ENCODE data around the gene TJP1. TPM values are rescaled to one million over a fixed set of nuclear protein-coding genes. Genes with fewer than 3 reads are reported as not detected.

TJP1 gene
- total and polyA plus RNA-seq, 9 of the 15 experiments (the other 6 are each of a cell fraction or from before 2014, with no cell fraction given), result 9.1 to 39.3 (median 28.0) TPM

DNA sequence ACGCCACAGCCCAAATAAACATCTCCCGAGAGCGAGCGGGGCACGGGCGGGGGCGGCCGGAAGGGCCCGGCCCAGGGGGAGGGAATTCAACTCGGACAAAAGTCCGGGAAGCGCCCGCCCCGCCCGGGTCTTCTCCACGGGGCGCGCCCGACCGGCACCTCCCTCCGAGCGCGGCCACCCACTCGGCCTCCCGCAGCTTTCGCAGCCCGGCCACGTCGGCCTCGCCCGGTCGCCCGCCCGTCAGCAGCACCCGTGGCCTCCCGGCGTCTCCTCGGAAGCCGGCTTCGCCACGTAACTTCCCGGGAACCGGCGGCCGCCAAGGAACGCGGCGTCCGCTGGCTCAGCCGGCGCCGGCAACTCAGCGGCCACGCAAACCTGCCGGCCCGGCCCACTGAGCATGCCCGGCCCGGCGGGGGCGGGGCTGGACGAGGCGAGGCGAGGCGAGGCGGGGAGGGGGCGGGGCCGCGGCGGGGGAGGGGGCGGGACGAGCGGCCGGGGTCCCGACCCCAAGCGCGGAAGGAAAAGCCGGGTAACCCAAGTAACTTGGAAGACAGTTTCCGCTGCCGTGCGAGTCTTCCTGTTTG, at the start of gene TJP1 (continued):
- TF ChIP-seq, protein P1, sequence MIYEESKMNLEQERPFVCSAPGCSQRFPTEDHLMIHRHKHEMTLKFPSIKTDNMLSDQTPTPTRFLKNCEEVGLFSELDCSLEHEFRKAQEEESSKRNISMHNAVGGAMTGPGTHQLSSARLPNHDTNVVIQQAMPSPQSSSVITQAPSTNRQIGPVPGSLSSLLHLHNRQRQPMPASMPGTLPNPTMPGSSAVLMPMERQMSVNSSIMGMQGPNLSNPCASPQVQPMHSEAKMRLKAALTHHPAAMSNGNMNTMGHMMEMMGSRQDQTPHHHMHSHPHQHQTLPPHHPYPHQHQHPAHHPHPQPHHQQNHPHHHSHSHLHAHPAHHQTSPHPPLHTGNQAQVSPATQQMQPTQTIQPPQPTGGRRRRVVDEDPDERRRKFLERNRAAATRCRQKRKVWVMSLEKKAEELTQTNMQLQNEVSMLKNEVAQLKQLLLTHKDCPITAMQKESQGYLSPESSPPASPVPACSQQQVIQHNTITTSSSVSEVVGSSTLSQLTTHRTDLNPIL (CRISPR knock-in tag; IDR thresholded peaks at IDR 0.05), result no peak
- no peak for TF ChIP-seq CHCHD3 (CRISPR knock-in tag; IDR thresholded peaks at IDR 0.05)
- TF ChIP-seq, protein P2, sequence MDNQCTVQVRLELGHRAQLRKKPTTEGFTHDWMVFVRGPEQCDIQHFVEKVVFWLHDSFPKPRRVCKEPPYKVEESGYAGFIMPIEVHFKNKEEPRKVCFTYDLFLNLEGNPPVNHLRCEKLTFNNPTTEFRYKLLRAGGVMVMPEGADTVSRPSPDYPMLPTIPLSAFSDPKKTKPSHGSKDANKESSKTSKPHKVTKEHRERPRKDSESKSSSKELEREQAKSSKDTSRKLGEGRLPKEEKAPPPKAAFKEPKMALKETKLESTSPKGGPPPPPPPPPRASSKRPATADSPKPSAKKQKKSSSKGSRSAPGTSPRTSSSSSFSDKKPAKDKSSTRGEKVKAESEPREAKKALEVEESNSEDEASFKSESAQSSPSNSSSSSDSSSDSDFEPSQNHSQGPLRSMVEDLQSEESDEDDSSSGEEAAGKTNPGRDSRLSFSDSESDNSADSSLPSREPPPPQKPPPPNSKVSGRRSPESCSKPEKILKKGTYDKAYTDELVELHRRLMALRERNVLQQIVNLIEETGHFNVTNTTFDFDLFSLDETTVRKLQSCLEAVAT (IDR thresholded peaks at IDR 0.05), result no peak
- TF ChIP-seq TCF3 (CRISPR knock-in tag; IDR thresholded peaks at IDR 0.05), result no peak
- no peak for TF ChIP-seq HMG20B (CRISPR knock-in tag; IDR thresholded peaks at IDR 0.05)
- no peak for TF ChIP-seq BMI1 (IDR thresholded peaks at IDR 0.05; ENCODE audit: low read length)
- TF ChIP-seq ZNF830 (CRISPR knock-in tag; IDR thresholded peaks at IDR 0.05), result no peak
- TF ChIP-seq GABPA (tag; conservative IDR thresholded peaks at IDR 0.05; ENCODE audit: low read depth), result peak; percentile 76
- TF ChIP-seq NFIX (CRISPR knock-in tag; IDR thresholded peaks at IDR 0.05; ENCODE audit: low read depth), result no peak
- TF ChIP-seq XRCC3 (IDR thresholded peaks at IDR 0.05), result no peak
- TF ChIP-seq MCM2 (IDR thresholded peaks at IDR 0.05; ENCODE audit: low read depth), result no peak
- TF ChIP-seq SREBF1 (IDR thresholded peaks at IDR 0.05; ENCODE audit: borderline replicate concordance, low read depth, low read length), result no peak
- 0 out of 2 replicates have a peak, but pooled peaks have one; percentile 9 for TF ChIP-seq HCFC1 (IDR thresholded peaks at IDR 0.05; ENCODE audit: low read depth, low read length)
- TF ChIP-seq ZBED1 (IDR thresholded peaks at IDR 0.05), result no peak
- no peak for TF ChIP-seq STAT5B (CRISPR knock-in tag; IDR thresholded peaks at IDR 0.05)
- TF ChIP-seq ESRRB (CRISPR knock-in tag; IDR thresholded peaks at IDR 0.05; ENCODE audit: borderline replicate concordance), result no peak
- peak; percentile 32; the same call in 1 of the 2 replicates for TF ChIP-seq KLF13 (tag; IDR thresholded peaks at IDR 0.05; ENCODE audit: borderline replicate concordance, low read depth)
- TF ChIP-seq ZNF133 (CRISPR knock-in tag; IDR thresholded peaks at IDR 0.05), result no peak
- no peak for TF ChIP-seq HOMEZ (CRISPR knock-in tag; IDR thresholded peaks at IDR 0.05)
- TF ChIP-seq CBX2 (IDR thresholded peaks at IDR 0.05; ENCODE audit: insufficient read depth, low read length, poor library complexity, severe bottlenecking), result no peak
- no peak for TF ChIP-seq RAD21 (CRISPR knock-in tag; conservative IDR thresholded peaks at IDR 0.05 in 1 of 2, IDR thresholded peaks at IDR 0.05 in 1 of 2)
- TF ChIP-seq PURB (CRISPR knock-in tag; IDR thresholded peaks at IDR 0.05; ENCODE audit: low read depth), result no peak
- no peak; the same call in 1 of the 2 replicates for TF ChIP-seq ZNF511 (CRISPR knock-in tag; IDR thresholded peaks at IDR 0.05)
- no peak for TF ChIP-seq ZNF224 (CRISPR knock-in tag; IDR thresholded peaks at IDR 0.05)
- TF ChIP-seq LARP7 (IDR thresholded peaks at IDR 0.05), result no peak
